OCI-LY7 (cell line): Measurements from ENCODE around the gene ATP9A.
"Not testable (repeated sequence)": the region's sequence is repeated elsewhere in the genome, so short reads cannot be mapped to it uniquely, and the experiment has no call there.

Source experiments
- EZH2phosphoT487 ChIP-seq: fragments of 200-600 bp; sonication (generic); IDR thresholded peaks from 2 replicates; pipeline ENCODE4 v1.6.1; 2018; ENCODE audit warnings: low read depth, borderline replicate concordance, mild to moderate bottlenecking, mixed run types, antibody characterized with exemption, low read length, moderate library complexity, mixed read lengths
- TF ChIP-seq, protein P1 (sequence below): fragments of 200-600 bp; sonication (generic); conservative IDR thresholded peaks from 2 replicates; pipeline ENCODE4 v1.5.1; 2014; ENCODE audit warnings: mild to moderate bottlenecking, antibody characterized with exemption, low read length, moderate library complexity, mixed read lengths

DNA sequence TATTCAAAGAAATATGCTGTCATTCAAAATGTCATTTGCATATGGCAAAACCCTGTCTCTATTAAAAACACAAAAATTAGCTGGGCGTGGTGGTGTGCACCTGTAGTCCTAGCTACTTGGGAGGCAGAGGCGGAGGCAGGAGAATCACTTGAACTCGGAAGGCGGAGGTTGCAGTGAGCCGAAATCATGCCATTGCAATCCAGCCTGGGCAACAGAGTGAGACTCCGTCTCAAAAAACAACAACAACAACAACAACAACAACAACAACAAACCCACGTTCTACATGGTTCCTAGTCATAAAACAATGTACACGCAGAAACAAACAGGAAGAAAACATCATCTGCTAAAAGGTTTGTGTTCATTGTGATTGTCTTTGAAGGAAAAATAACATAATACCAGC, 15.0 kb downstream of the ATP9A start:
- TF ChIP-seq, protein P1, sequence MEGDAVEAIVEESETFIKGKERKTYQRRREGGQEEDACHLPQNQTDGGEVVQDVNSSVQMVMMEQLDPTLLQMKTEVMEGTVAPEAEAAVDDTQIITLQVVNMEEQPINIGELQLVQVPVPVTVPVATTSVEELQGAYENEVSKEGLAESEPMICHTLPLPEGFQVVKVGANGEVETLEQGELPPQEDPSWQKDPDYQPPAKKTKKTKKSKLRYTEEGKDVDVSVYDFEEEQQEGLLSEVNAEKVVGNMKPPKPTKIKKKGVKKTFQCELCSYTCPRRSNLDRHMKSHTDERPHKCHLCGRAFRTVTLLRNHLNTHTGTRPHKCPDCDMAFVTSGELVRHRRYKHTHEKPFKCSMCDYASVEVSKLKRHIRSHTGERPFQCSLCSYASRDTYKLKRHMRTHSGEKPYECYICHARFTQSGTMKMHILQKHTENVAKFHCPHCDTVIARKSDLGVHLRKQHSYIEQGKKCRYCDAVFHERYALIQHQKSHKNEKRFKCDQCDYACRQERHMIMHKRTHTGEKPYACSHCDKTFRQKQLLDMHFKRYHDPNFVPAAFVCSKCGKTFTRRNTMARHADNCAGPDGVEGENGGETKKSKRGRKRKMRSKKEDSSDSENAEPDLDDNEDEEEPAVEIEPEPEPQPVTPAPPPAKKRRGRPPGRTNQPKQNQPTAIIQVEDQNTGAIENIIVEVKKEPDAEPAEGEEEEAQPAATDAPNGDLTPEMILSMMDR: not testable (repeated sequence)
- TF ChIP-seq EZH2phosphoT487: not testable (repeated sequence)
